Forelimb muscle (tissue), 1 donor: ENCODE measurements around the gene IFRD2. TPM values are rescaled to one million over a fixed set of nuclear protein-coding genes. Genes with fewer than 3 reads are reported as not detected.
A peak's percentile ranks its signal among the peaks of the same experiment; 100 is the strongest.

Experiments
- DNase-seq: peaks from one replicate; pipeline ENCODE4 v3.0.0-alpha.2; 2013; ENCODE audit warnings: low read depth
- polyA plus RNA-seq: library from polyadenylated mRNA; unstranded; fragments of 120-200 nt; gene quantifications from one replicate; pipeline ENCODE4 v1.2.1, GENCODE V29; 2013; ENCODE audit not compliant: insufficient read length

The IFRD2 gene
- polyA plus RNA-seq, 1 donor: 46.2 TPM

GRCh38 chr3:50302095-50303012, 10.1 kb upstream of the IFRD2 start:
- DNase-seq: no peak

GRCh38 chr3:50300681-50301254, 8.5 kb upstream of the IFRD2 start:
- DNase-seq: no peak

GRCh38 chr3:50299929-50300680, 7.9 kb upstream of the IFRD2 start:
- DNase-seq: no peak

- no peak for DNase-seq
Measured at GRCh38 chr3:50299638-50299928, 7.4 kb upstream of the IFRD2 start.

- peak; percentile 96 for DNase-seq
Measured at GRCh38 chr3:50298836-50299637, 6.8 kb upstream of the IFRD2 start, which contains the start of the genes HYAL3 and NAA80. Gene HYAL3, minus strand, starts transcription at chr3:50299405. Its CDS starts 3,803 bp downstream, at chr3:50295602. Gene NAA80, minus strand, starts transcription at chr3:50299405. Its CDS starts 1,942 bp downstream, at chr3:50297463.

GRCh38 chr3:50297896-50298725, 5.9 kb upstream of the IFRD2 start:
- no peak for DNase-seq

- DNase-seq: no peak
Measured at GRCh38 chr3:50297384-50297775, 5.2 kb upstream of the IFRD2 start.

GRCh38 chr3:50296721-50297383, 4.6 kb upstream of the IFRD2 start:
- no peak for DNase-seq

- DNase-seq: no peak
Measured at GRCh38 chr3:50295553-50296431, 3.6 kb upstream of the IFRD2 start.

- no peak for DNase-seq
Measured at GRCh38 chr3:50294492-50295403, 2.5 kb upstream of the IFRD2 start.

- no peak for DNase-seq
Measured at GRCh38 chr3:50294089-50294488, 1.9 kb upstream of the IFRD2 start.

- DNase-seq: no peak
Measured at GRCh38 chr3:50293079-50293801, 1.0 kb upstream of the IFRD2 start.

- no peak for DNase-seq
Measured at GRCh38 chr3:50290161-50290641, 2.0 kb downstream of the IFRD2 start.

GRCh38 chr3:50289130-50289529, 3.1 kb downstream of the IFRD2 start:
- no peak for DNase-seq

- DNase-seq: no peak
Measured at GRCh38 chr3:50288387-50289007, 3.7 kb downstream of the IFRD2 start.

GRCh38 chr3:50287262-50287661, 5.0 kb downstream of the IFRD2 start:
- no peak for DNase-seq
